Panc1 (cell line): ENCODE measurements around the gene IL37.

Experiments used
- CTCF ChIP-seq: fragments of 450-650 bp; IDR thresholded peaks from 2 replicates; pipeline ENCODE4 v1.5.1; 2017; ENCODE audit warnings: mild to moderate bottlenecking
- POLR2AphosphoS5 ChIP-seq: IDR thresholded peaks from 2 replicates; pipeline ENCODE4 v1.6.1; 2012; ENCODE audit warnings: mild to moderate bottlenecking, low read depth, low read length, moderate library complexity
- REST ChIP-seq, 2 experiments: IDR thresholded peaks; 2 replicates each; pipeline ENCODE4 v1.6.1; 2011 to 2012; ENCODE audit warnings: low read depth in 2 of 2, control low read depth in 1 of 2, low read length in 1 of 2, mild to moderate bottlenecking in 1 of 2, moderate library complexity in 1 of 2; ENCODE audit not compliant: insufficient read depth in 1 of 2
- SIN3A ChIP-seq: IDR thresholded peaks from 2 replicates; pipeline ENCODE4 v1.6.1; 2012; ENCODE audit warnings: low read depth, mild to moderate bottlenecking, low read length, moderate library complexity, borderline replicate concordance; ENCODE audit not compliant: insufficient read depth

GRCh38 chr2:112869258-112869842, 41.6 kb upstream of the IL37 start:
- TF ChIP-seq CTCF: no peak
- no peak for TF ChIP-seq REST (IDR thresholded peaks at IDR 0.05; ENCODE audit: insufficient read depth in 1 of 2, low read depth in 2 of 2, low read length in 1 of 2)
- no peak for TF ChIP-seq POLR2AphosphoS5
- TF ChIP-seq SIN3A: no peak
